Activated B cell treated with CpG ODN at 0.5 μM for 24 hours (primary cell): ENCODE results near the gene ELP5. TPM values are rescaled to one million over a fixed set of nuclear protein-coding genes. Genes with fewer than 3 reads are reported as not detected.
"Not testable (repeated sequence)": the region's sequence is repeated elsewhere in the genome, so short reads cannot be mapped to it uniquely, and the experiment has no call there.

Source experiments
- ATAC-seq: fragments of 200-7000 bp; cut with Tn5 transposase; one replicate; pipeline ENCODE4 v1.10.0; 2021; ENCODE audit warnings: low read depth, mild to moderate bottlenecking, moderate library complexity
- CTCF ChIA-PET: fragments of 350-600 bp; sonication (Branson Sonifier 250); formaldehyde crosslinking; loops from one replicate; lab custom pipeline; 2021; ENCODE audit warnings: antibody characterized with exemption; lab: Charles Lee
- POLR2A ChIA-PET: fragments of 350-600 bp; sonication (Branson Sonifier 250); formaldehyde crosslinking; loops from one replicate; lab custom pipeline; 2021; ENCODE audit warnings: antibody characterized with exemption; lab: Charles Lee
- DNase-seq: peaks from one replicate; pipeline ENCODE4 v3.0.0; 2022
- H3K27ac Mint-ChIP-seq: one replicate; pipeline ENCODE4 v1.8.0; 2020; ENCODE audit warnings: mixed read lengths
- H3K27me3 Mint-ChIP-seq: one replicate; pipeline ENCODE4 v1.8.0; 2021; ENCODE audit warnings: mixed read lengths
- H3K36me3 Mint-ChIP-seq: one replicate; pipeline ENCODE4 v1.8.0; 2021; ENCODE audit warnings: low read depth, mixed read lengths
- H3K4me1 Mint-ChIP-seq: one replicate; pipeline ENCODE4 v1.8.0; 2021; ENCODE audit warnings: mixed read lengths
- H3K4me3 Mint-ChIP-seq: one replicate; pipeline ENCODE4 v1.8.0; 2020; ENCODE audit warnings: mild to moderate bottlenecking, mixed read lengths
- H3K9me3 Mint-ChIP-seq: one replicate; pipeline ENCODE4 v1.8.0; 2020; ENCODE audit warnings: mixed read lengths
- intact Hi-C: fragments of 100-400 bp; cut with micrococcal nuclease; formaldehyde crosslinking; loops from one replicate; pipeline ENCODE4 v1.15.1; 2024
- total RNA-seq: library from RNA; stranded (reverse); gene quantifications from 2 replicates; pipeline ENCODE4 v1.2.3, GENCODE V29; 2022
- TF ChIP-seq, protein P1 (sequence below): fragments of 200-600 bp; IDR thresholded peaks from one replicate; pipeline ENCODE4 v1.8.0; 2022; ENCODE audit warnings: antibody characterized with exemption, mild to moderate bottlenecking

Gene ELP5
- total RNA-seq, 1 donor from 2014 or later = 49.2 TPM

DNA sequence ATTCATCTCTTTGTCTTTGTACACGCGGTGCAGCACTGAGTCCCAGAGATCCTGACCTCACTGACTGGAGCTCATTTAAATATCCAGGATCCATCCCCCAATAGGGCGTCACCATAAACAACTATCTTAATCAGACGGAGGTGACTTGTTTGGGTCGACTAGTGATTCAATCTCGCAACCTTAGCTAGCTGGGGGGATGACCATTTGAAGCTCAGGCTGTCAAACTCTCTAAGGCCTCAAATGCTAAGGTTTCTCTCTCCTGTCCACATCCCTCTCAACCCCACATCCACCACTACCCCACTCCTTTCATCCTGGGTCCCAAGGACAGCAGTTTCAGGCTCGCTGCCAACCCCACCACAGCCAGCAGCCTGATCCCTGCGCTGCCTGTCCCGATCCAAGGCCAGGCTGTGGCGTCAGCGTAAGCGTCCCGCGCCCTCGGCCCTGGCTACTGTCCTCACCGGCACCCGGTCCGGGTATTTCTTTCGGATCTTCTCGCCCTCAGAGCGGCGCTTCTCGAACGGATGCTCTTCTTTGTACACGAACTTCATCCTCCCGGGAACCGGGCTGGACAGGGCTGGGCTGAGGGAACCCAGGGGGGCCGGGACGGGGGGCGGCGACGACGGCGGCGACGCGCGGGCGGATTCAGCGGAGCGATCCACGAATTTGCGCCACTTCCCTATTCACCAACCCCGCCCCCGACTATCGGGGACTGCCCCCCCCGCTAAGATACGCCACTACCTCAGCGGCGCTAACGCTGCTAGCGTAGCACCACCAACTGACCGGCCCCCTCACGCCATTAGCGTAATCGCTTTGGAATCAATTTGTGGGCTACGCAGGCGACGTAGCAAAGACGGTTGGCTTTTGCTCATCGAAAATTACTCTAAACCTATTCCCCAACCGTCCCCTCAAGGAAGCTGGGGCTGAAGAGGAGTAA lies 10.0 kb upstream of the ELP5 start, which contains the start of gene GABARAP:
Gene GABARAP, minus strand, starts transcription at position 667 of the 934 bp plus-strand sequence. Its CDS starts 119 bp downstream, at position 548.
- TF ChIP-seq, protein P1, sequence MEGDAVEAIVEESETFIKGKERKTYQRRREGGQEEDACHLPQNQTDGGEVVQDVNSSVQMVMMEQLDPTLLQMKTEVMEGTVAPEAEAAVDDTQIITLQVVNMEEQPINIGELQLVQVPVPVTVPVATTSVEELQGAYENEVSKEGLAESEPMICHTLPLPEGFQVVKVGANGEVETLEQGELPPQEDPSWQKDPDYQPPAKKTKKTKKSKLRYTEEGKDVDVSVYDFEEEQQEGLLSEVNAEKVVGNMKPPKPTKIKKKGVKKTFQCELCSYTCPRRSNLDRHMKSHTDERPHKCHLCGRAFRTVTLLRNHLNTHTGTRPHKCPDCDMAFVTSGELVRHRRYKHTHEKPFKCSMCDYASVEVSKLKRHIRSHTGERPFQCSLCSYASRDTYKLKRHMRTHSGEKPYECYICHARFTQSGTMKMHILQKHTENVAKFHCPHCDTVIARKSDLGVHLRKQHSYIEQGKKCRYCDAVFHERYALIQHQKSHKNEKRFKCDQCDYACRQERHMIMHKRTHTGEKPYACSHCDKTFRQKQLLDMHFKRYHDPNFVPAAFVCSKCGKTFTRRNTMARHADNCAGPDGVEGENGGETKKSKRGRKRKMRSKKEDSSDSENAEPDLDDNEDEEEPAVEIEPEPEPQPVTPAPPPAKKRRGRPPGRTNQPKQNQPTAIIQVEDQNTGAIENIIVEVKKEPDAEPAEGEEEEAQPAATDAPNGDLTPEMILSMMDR = no peak
- Mint-ChIP-seq H3K27ac (peak within 1 kb of the TSS; percentile 100), H3K4me1 (peaks cover 43% of the 10 kb centered on the region)

DNA sequence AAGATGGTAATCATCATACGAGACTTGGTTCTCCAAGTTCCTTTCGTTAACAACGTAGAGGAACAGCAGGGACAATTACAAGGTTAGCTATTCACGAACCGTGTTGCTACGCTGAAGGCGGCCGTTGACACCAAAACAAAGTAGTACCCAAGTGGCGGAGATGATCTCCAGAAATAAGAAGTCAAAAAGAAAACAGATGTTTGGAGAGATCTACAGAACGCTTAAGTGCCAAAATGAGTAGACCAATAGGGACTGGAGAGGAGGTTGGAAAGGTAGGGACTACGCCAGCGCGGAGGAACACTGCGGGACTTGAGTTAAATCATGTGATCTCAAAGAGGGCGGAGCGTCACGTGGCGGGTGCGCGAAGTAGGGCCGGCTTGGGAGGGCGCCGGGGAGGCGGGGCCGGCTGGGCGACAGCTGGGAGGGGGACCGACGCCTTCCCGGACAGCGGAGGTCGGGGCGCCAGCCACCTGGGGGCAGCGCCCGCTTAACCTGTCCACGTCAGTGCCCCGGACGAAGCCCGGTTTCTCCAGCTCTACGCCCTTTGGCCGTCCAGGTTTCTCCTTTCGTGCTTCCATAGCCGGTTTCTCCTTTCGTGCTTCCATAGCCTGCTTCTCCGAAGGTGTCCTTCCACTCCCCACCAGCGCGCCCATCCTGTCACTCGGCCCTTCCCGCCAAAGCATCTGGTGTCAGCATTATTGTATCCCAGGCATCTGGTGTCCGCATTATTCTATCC lies 9.1 kb upstream of the ELP5 start:
- Mint-ChIP-seq H3K27ac (peak overlapping the region; percentile 100), H3K27me3 (no peaks in the 10 kb centered on the region), H3K4me3 (peak overlapping the region; percentile 99), H3K9me3 (no peaks in the 10 kb centered on the region), H3K36me3 (peaks cover 67% of the 10 kb centered on the region), H3K4me1 (peaks cover 40% of the 10 kb centered on the region)
- intact Hi-C loops = loop anchor here (1.0 kb wide), 3 partner anchors 9 to 64 kb away; partner anchors contain the start of genes EIF5A and ELP5
- ChIA-PET POLR2A (interaction anchor here (0.6 to 15.0 kb wide), 16 partner anchors 7 to 1052 kb away, joined by 3 to 245 read pairs (median 6); partner anchors contain the start of genes ACADVL, ACAP1, CTDNEP1 and DLG4), CTCF (interaction anchor here (0.7 to 1.3 kb wide), 4 partner anchors 9 to 190 kb away, joined by 3 to 8 read pairs (median 4); partner anchors contain the start of genes ACADVL, CTDNEP1 and DLG4)
- DNase-seq = peak; percentile 88
- ATAC-seq = peak; percentile 34
- TF ChIP-seq, protein P1 = no peak

More for the DNA sequence above, 10.0 kb upstream of the ELP5 start, which contains the start of gene GABARAP:
- intact Hi-C loops = loop anchor here (1.0 kb wide), 3 partner anchors 10 to 65 kb away; partner anchors contain the start of genes EIF5A and ELP5
- CTCF ChIA-PET = interaction anchor here (0.7 to 1.3 kb wide), 4 partner anchors 9 to 190 kb away, joined by 3 to 8 read pairs (median 4); partner anchors contain the start of genes ACADVL, CTDNEP1 and DLG4
- no peaks in the 10 kb centered on the region for H3K9me3 Mint-ChIP-seq
- H3K27me3 Mint-ChIP-seq = no peaks in the 10 kb centered on the region
- H3K4me3 Mint-ChIP-seq = peak within 1 kb of the TSS; percentile 99
- ATAC-seq = peak; percentile 51
- POLR2A ChIA-PET = interaction anchor here (0.5 to 15.0 kb wide), 18 partner anchors 8 to 1053 kb away, joined by 3 to 245 read pairs (median 8); partner anchors contain the start of genes ACADVL, ACAP1, CTDNEP1 and DLG4
- DNase-seq = peak; percentile 91
- peaks cover 67% of the 10 kb centered on the region for H3K36me3 Mint-ChIP-seq

DNA sequence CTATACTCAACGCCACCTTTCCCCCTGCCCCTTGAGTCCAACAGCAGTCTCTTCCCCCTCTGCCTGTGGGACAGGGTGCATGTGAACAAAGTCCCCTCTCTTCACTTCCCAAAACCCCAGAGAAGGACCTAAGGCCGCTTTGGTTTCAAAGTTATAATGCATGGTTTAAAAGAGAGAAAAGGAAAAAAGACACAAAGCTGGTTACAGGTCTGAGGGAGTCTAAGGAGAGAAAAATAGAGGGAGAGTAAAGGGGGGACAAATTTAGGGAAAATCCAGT lies 8.6 kb upstream of the ELP5 start:
- Mint-ChIP-seq H3K9me3 (no peaks in the 10 kb centered on the region), H3K36me3 (peaks cover 67% of the 10 kb centered on the region), H3K4me1 (peaks cover 40% of the 10 kb centered on the region), H3K27me3 (no peaks in the 10 kb centered on the region), H3K4me3 (peak overlapping the region; percentile 99), H3K27ac (peak overlapping the region; percentile 100)
- TF ChIP-seq, protein P1 = no peak
- intact Hi-C loops = no loop called here
- ATAC-seq (no peak), DNase-seq (no peak)
- CTCF ChIA-PET = interaction anchor here (1.3 kb wide), 1 partner anchor 53 kb away, joined by 4 read pairs; no protein-coding TSS in a partner anchor
- POLR2A ChIA-PET = interaction anchor here (0.8 to 15.0 kb wide), 5 partner anchors 9 to 444 kb away, joined by 3 to 245 read pairs (median 9); partner anchors contain the start of genes ACADVL, DLG4, DVL2 and TP53

GRCh38 chr17:7243838-7244237 lies 8.2 kb upstream of the ELP5 start:
- H3K9me3 Mint-ChIP-seq, DNase-seq, H3K27ac Mint-ChIP-seq, intact Hi-C loops, CTCF ChIA-PET, H3K4me3 Mint-ChIP-seq, ATAC-seq, H3K27me3 Mint-ChIP-seq: not testable (repeated sequence)
- peaks cover 67% of the 10 kb centered on the region for H3K36me3 Mint-ChIP-seq
- peaks cover 42% of the 10 kb centered on the region for H3K4me1 Mint-ChIP-seq
- POLR2A ChIA-PET = interaction anchor here (1.9 to 15.0 kb wide), 4 partner anchors 9 to 443 kb away, joined by 8 to 245 read pairs (median 15); partner anchors contain the start of genes ACADVL, DLG4, DVL2 and TP53

DNA sequence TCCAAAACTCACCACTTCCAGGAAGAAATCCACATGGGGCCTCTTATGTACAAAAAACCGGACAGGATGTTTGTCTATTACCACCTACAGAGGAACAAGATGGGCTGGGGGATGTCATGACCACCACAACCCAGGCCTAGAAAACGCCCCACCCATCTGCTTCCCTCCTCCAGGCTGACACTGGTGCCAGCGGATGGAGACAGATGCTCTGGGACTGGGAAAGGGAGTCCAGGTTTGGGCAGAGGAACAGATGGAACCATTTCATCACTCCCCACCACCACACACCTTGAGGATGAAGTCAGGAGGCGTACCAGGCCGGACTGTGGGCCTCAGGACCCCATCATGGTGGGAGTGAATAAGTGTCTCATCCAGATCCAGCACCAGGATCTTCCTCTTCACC lies 5.2 kb upstream of the ELP5 start:
- ATAC-seq = no peak
- Mint-ChIP-seq H3K27me3 (no peaks in the 10 kb centered on the region), H3K4me3 (no peak overlapping the region), H3K27ac (peak overlapping the region; percentile 4), H3K36me3 (peaks cover 51% of the 10 kb centered on the region), H3K4me1 (peaks cover 42% of the 10 kb centered on the region), H3K9me3 (no peaks in the 10 kb centered on the region)
- ChIA-PET CTCF (no interaction called here), POLR2A (no interaction called here)
- no peak for DNase-seq
- intact Hi-C loops = no loop called here
- TF ChIP-seq, protein P1 = no peak
